Measurements from ENCODE around the gene KLK1. TPM values are rescaled to one million over a fixed set of nuclear protein-coding genes. Genes with fewer than 3 reads are reported as not detected.

KLK1 gene
- total and polyA plus RNA-seq, 5 donors from 2014 or later = 0.47 to 0.48 TPM; not detected in 3

- no peaks in the 10 kb centered on the region for H3K4me1 ChIP-seq (ENCODE audit: control insufficient read depth, insufficient read depth, low read length, poor library complexity, severe bottlenecking)
- H3K27ac Mint-ChIP-seq = no peak overlapping the region
- no peak overlapping the region for H3K4me3 ChIP-seq (ENCODE audit: low read depth, low read length)
- no peak for ATAC-seq (ENCODE audit: low read depth in 2 of 2)
- H3K36me3 Mint-ChIP-seq = no peaks in the 10 kb centered on the region
- H3K27me3 Mint-ChIP-seq = peaks cover 48% of the 10 kb centered on the region
- H3K9me3 Mint-ChIP-seq = peaks cover 0 to 2% (median 0%) of the 10 kb centered on the region in 7 donors
- DNase-seq = no peak
- no peak overlapping the region for H3K4me3 Mint-ChIP-seq
- no peaks in the 10 kb centered on the region for H3K27me3 ChIP-seq (ENCODE audit: control insufficient read depth, insufficient read depth, low read length)
- H3K4me1 Mint-ChIP-seq = no peaks in the 10 kb centered on the region
- H3K9me3 ChIP-seq (ENCODE audit: control insufficient read depth in 2 of 2, low read length in 2 of 2) = no peaks in the 10 kb centered on the region
- H3K36me3 ChIP-seq (ENCODE audit: control insufficient read depth, insufficient read depth, low read length) = no peaks in the 10 kb centered on the region
- no peak overlapping the region for H3K27ac ChIP-seq (ENCODE audit: insufficient read depth, low read length, poor library complexity, severe bottlenecking)
These were observed 3.9 kb upstream of the KLK1 start for GRCh38 chr19:50827476-50827875.

DNA sequence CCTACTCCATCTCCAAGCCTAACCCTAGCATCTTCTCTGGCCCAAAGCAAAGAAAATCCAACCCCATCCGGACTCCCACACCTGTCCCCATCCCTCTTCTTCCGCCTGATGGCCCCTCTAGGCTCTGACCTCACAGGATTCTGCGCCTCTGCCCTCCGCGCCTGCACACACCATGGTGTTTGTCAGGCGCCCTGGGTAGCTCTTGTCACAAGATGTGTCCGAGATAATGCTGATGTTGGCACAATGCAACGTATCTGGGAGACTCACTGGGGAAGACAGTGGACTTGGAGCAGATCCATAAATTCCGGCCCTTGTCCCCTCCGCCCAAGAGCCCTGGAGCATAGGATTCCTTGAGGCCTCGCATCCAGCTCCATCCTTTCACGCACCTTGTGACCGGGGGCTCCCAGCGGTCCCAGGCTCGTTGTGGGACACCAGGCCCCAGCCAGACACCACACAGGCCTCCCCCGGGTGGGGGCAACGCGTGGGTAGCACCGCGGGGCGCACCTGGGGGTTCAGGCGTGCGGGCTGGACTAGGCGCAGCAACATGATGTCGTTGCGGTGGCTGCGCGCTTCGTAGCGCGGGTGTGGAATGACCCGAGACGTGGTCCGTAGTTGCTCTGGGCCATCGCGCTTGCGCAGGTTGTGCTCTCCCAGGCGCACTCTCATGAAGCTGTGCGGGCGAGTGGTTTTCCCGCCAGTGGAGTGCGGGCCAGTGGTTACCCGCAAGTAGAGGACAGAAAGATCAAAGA, 3.1 kb upstream of the KLK1 start:
- no peak overlapping the region for H3K27ac ChIP-seq (ENCODE audit: insufficient read depth, low read length, poor library complexity, severe bottlenecking)
- no peaks in the 10 kb centered on the region for H3K27me3 ChIP-seq (ENCODE audit: control insufficient read depth, insufficient read depth, low read length)
- no peaks in the 10 kb centered on the region for H3K4me1 Mint-ChIP-seq
- no peak overlapping the region for H3K4me3 Mint-ChIP-seq
- DNase-seq = no peak
- no peaks in the 10 kb centered on the region for H3K36me3 Mint-ChIP-seq
- H3K9me3 Mint-ChIP-seq = peaks cover 0 to 2% (median 0%) of the 10 kb centered on the region in 7 donors
- H3K4me1 ChIP-seq (ENCODE audit: control insufficient read depth, insufficient read depth, low read length, poor library complexity, severe bottlenecking) = no peaks in the 10 kb centered on the region
- ATAC-seq (ENCODE audit: low read depth in 2 of 2) = no peak
- H3K36me3 ChIP-seq (ENCODE audit: control insufficient read depth, insufficient read depth, low read length) = no peaks in the 10 kb centered on the region
- H3K9me3 ChIP-seq (ENCODE audit: control insufficient read depth in 2 of 2, low read length in 2 of 2) = no peaks in the 10 kb centered on the region
- H3K27ac Mint-ChIP-seq = no peak overlapping the region
- H3K4me3 ChIP-seq (ENCODE audit: low read depth, low read length) = no peak overlapping the region
- peaks cover 53% of the 10 kb centered on the region for H3K27me3 Mint-ChIP-seq

DNA sequence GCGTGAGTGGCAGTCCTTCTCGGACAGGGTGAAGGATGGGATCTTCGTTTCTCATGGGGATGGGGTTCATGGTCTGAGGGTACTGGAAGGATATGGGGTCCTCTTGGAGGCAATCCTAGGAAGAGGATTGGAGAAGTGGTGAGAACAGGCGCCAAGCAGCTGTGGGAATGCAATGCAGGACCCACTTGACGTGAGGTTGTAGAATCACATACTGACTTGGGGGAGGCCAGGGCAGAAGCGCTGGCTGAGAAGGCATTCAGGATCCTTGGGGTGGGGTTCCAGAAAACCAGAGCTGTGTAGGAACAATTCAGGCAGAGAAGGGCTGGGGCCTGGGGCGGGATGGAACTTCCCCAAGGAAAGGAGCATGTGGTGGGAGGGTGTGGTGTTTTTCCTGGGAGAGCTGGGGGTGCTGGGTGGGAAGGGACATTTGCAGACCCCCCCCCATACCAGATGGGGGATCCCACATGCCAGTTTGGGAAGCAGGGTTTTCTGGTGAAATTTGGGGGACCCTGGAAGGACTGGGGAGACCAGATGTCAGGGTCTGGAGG, 852 bp downstream of the KLK1 start:
- Histone ChIP-seq H3K27ac (ENCODE audit: insufficient read depth, low read length, poor library complexity, severe bottlenecking) (no peak overlapping the region), H3K4me3 (ENCODE audit: low read depth, low read length) (no peak overlapping the region), H3K4me1 (ENCODE audit: control insufficient read depth, insufficient read depth, low read length, poor library complexity, severe bottlenecking) (peaks cover 14% of the 10 kb centered on the region), H3K36me3 (ENCODE audit: control insufficient read depth, insufficient read depth, low read length) (no peaks in the 10 kb centered on the region), H3K27me3 (ENCODE audit: control insufficient read depth, insufficient read depth, low read length) (peaks cover 3% of the 10 kb centered on the region), H3K9me3 (ENCODE audit: control insufficient read depth in 2 of 2, low read length in 2 of 2) (no peaks in the 10 kb centered on the region)
- no peak overlapping the region for H3K27ac Mint-ChIP-seq
- DNase-seq (no peak), ATAC-seq (ENCODE audit: low read depth in 2 of 2) (no peak)
- H3K4me3 Mint-ChIP-seq = no peak overlapping the region
- peaks cover 61% of the 10 kb centered on the region for H3K27me3 Mint-ChIP-seq
- no peaks in the 10 kb centered on the region for H3K36me3 Mint-ChIP-seq
- peaks cover 0 to 5% (median 0%) of the 10 kb centered on the region in 7 donors for H3K9me3 Mint-ChIP-seq
- peaks cover 0 to 25% (median 9%) of the 10 kb centered on the region in 4 donors for H3K4me1 Mint-ChIP-seq

DNA sequence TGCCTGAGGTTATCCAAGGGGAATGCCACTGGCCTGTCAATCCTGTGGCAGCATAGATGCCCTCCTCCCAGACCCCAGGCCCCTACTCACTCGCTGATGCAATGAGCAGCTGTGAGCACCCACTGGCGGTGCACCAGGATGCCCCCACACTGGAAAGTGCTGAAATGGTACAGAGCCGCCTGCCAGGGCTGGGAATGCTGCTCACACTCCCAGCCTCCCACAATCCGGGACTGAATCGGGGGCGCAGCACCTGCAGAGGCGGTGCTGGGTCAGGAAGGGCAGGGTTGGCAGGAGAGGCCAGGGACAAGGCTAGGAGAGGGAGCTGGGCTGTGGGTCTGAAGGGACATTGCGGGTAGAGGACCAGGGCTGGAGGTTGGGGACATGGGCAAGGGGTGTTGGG, 2.0 kb downstream of the KLK1 start:
- ATAC-seq (ENCODE audit: low read depth in 2 of 2) (no peak), DNase-seq (no peak)
- Mint-ChIP-seq H3K9me3 (peaks cover 0 to 5% (median 0%) of the 10 kb centered on the region in 7 donors), H3K27ac (no peak overlapping the region), H3K36me3 (no peaks in the 10 kb centered on the region), H3K4me1 (peaks cover 0 to 30% (median 9%) of the 10 kb centered on the region in 4 donors), H3K4me3 (no peak overlapping the region), H3K27me3 (peaks cover 56% of the 10 kb centered on the region)
- Histone ChIP-seq H3K27me3 (ENCODE audit: control insufficient read depth, insufficient read depth, low read length) (peaks cover 3% of the 10 kb centered on the region), H3K9me3 (ENCODE audit: control insufficient read depth in 2 of 2, low read length in 2 of 2) (no peaks in the 10 kb centered on the region), H3K4me3 (ENCODE audit: low read depth, low read length) (no peak overlapping the region), H3K4me1 (ENCODE audit: control insufficient read depth, insufficient read depth, low read length, poor library complexity, severe bottlenecking) (peaks cover 20% of the 10 kb centered on the region), H3K27ac (ENCODE audit: insufficient read depth, low read length, poor library complexity, severe bottlenecking) (no peak overlapping the region), H3K36me3 (ENCODE audit: control insufficient read depth, insufficient read depth, low read length) (no peaks in the 10 kb centered on the region)

DNA sequence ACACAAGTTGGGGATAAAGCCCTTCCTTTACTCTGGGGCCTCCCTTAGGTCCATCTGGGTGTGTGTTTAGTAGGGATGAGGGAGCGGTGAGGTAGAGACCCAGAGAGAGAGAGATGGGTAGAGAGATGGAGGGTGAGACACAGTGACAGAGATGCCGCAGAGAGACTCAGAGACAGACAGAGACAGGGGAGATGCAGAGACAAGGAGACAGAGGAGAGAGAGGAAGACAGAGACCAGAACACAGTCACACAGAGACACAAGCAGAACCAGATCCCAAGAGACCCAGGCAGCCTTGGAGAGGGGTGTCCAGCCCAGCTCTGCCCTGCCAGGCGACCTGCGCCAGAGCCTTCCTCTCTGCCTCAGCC, 2.4 kb downstream of the KLK1 start:
- Histone ChIP-seq H3K9me3 (ENCODE audit: control insufficient read depth in 2 of 2, low read length in 2 of 2) (no peaks in the 10 kb centered on the region), H3K4me1 (ENCODE audit: control insufficient read depth, insufficient read depth, low read length, poor library complexity, severe bottlenecking) (peaks cover 20% of the 10 kb centered on the region), H3K4me3 (ENCODE audit: low read depth, low read length) (no peak overlapping the region), H3K27me3 (ENCODE audit: control insufficient read depth, insufficient read depth, low read length) (peaks cover 3% of the 10 kb centered on the region), H3K27ac (ENCODE audit: insufficient read depth, low read length, poor library complexity, severe bottlenecking) (no peak overlapping the region), H3K36me3 (ENCODE audit: control insufficient read depth, insufficient read depth, low read length) (no peaks in the 10 kb centered on the region)
- no peak for ATAC-seq (ENCODE audit: low read depth in 2 of 2)
- no peak for DNase-seq
- Mint-ChIP-seq H3K36me3 (no peaks in the 10 kb centered on the region), H3K27me3 (peaks cover 60% of the 10 kb centered on the region), H3K27ac (no peak overlapping the region), H3K4me3 (peak overlapping the region in 1 of 4 donors; percentile 38), H3K4me1 (peaks cover 0 to 30% (median 10%) of the 10 kb centered on the region in 4 donors), H3K9me3 (peaks cover 0 to 5% (median 0%) of the 10 kb centered on the region in 7 donors)

- no peak for DNase-seq
- peaks cover 3% of the 10 kb centered on the region for H3K27me3 ChIP-seq (ENCODE audit: control insufficient read depth, insufficient read depth, low read length)
- H3K36me3 ChIP-seq (ENCODE audit: control insufficient read depth, insufficient read depth, low read length) = no peaks in the 10 kb centered on the region
These were observed 2.9 kb downstream of the KLK1 start for GRCh38 chr19:50820549-50821247.

DNA sequence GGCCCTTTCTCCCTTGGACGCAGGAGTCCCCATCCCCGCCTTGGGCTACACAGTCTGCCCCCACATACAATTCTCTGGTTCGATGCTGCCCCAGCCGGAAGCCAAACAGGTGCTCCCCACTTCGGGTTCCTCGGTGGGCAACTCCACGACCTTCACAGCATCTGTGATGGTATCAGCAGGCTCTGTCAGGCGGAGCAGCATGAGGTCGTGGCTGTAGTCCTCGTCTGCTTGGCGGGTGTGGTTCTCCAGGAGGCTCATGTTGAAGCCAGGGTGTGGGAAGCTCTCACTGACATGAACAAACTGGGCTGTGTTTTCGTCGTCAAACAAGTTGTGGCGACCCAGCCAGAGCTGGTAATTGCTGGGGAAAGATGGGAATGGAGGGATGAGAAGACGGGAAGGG, 3.5 kb downstream of the KLK1 start:
- no peaks in the 10 kb centered on the region for H3K9me3 ChIP-seq (ENCODE audit: control insufficient read depth in 2 of 2, low read length in 2 of 2)
- H3K27me3 ChIP-seq (ENCODE audit: control insufficient read depth, insufficient read depth, low read length) = peaks cover 3% of the 10 kb centered on the region
- H3K27ac ChIP-seq (ENCODE audit: insufficient read depth, low read length, poor library complexity, severe bottlenecking) = no peak overlapping the region
- no peak for DNase-seq
- H3K27ac Mint-ChIP-seq = peak overlapping the region in 1 of 3 donors; percentile 33
- H3K4me1 Mint-ChIP-seq = peaks cover 0 to 30% (median 12%) of the 10 kb centered on the region in 4 donors
- peaks cover 0 to 5% (median 0%) of the 10 kb centered on the region in 7 donors for H3K9me3 Mint-ChIP-seq
- peaks cover 53% of the 10 kb centered on the region for H3K27me3 Mint-ChIP-seq
- peak overlapping the region; percentile 8 to 77 (median 46) for H3K4me3 Mint-ChIP-seq
- no peak overlapping the region for H3K4me3 ChIP-seq (ENCODE audit: low read depth, low read length)
- peaks cover 20% of the 10 kb centered on the region for H3K4me1 ChIP-seq (ENCODE audit: control insufficient read depth, insufficient read depth, low read length, poor library complexity, severe bottlenecking)
- no peaks in the 10 kb centered on the region for H3K36me3 Mint-ChIP-seq
- no peaks in the 10 kb centered on the region for H3K36me3 ChIP-seq (ENCODE audit: control insufficient read depth, insufficient read depth, low read length)
- ATAC-seq (ENCODE audit: low read depth in 2 of 2) = no peak

More at GRCh38 chr19:50820549-50821247, 2.9 kb downstream of the KLK1 start:
- Mint-ChIP-seq H3K36me3 (no peaks in the 10 kb centered on the region), H3K4me3 (peak overlapping the region; percentile 8 to 77 (median 46)), H3K4me1 (peaks cover 0 to 30% (median 12%) of the 10 kb centered on the region in 4 donors), H3K9me3 (peaks cover 0 to 5% (median 0%) of the 10 kb centered on the region in 7 donors), H3K27me3 (peaks cover 58% of the 10 kb centered on the region), H3K27ac (peak overlapping the region in 2 of 3 donors; percentile 18 to 33)
- no peak for ATAC-seq (ENCODE audit: low read depth in 2 of 2)
- Histone ChIP-seq H3K4me1 (ENCODE audit: control insufficient read depth, insufficient read depth, low read length, poor library complexity, severe bottlenecking) (peaks cover 20% of the 10 kb centered on the region), H3K4me3 (ENCODE audit: low read depth, low read length) (peak overlapping the region; percentile 26), H3K9me3 (ENCODE audit: control insufficient read depth in 2 of 2, low read length in 2 of 2) (no peaks in the 10 kb centered on the region), H3K27ac (ENCODE audit: insufficient read depth, low read length, poor library complexity, severe bottlenecking) (no peak overlapping the region)
